ENCODE measurements around the gene USHBP1.
"Not testable (repeated sequence)": the region's sequence is repeated elsewhere in the genome, so short reads cannot be mapped to it uniquely, and the experiment has no call there.

Gene USHBP1

GRCh38 chr19:17295551-17295950 is 31.0 kb upstream of the USHBP1 start:
- FAIRE-seq; DNase-seq (ENCODE audit: low spot score): not testable (repeated sequence)

GRCh38 chr19:17294051-17294891 is 29.7 kb upstream of the USHBP1 start:
- FAIRE-seq: no peak
- no peak for DNase-seq (ENCODE audit: low spot score)

- FAIRE-seq (no peak), DNase-seq (ENCODE audit: low spot score) (no peak)
Observed at GRCh38 chr19:17293605-17294004, 29.1 kb upstream of the USHBP1 start.

GRCh38 chr19:17292301-17293074 is 27.9 kb upstream of the USHBP1 start:
- FAIRE-seq (no peak), DNase-seq (ENCODE audit: low spot score) (no peak)

- no peak for FAIRE-seq
- no peak for DNase-seq (ENCODE audit: low spot score)
Observed at GRCh38 chr19:17289489-17289888, 24.9 kb upstream of the USHBP1 start.

- DNase-seq (ENCODE audit: low spot score) (no peak), FAIRE-seq (no peak)
Observed at GRCh38 chr19:17286752-17287151, 22.2 kb upstream of the USHBP1 start.

- FAIRE-seq: no peak
Observed at GRCh38 chr19:17286263-17286662, 21.7 kb upstream of the USHBP1 start.

GRCh38 chr19:17285415-17286135 is 21.0 kb upstream of the USHBP1 start:
- no peak for DNase-seq (ENCODE audit: low spot score)
- FAIRE-seq: no peak

More at GRCh38 chr19:17286263-17286662, 21.7 kb upstream of the USHBP1 start:
- no peak for DNase-seq (ENCODE audit: low spot score)

- no peak for FAIRE-seq
Observed at GRCh38 chr19:17283504-17283996, 19.0 kb upstream of the USHBP1 start.

GRCh38 chr19:17282488-17283125 is 18.1 kb upstream of the USHBP1 start:
- DNase-seq (ENCODE audit: low spot score) (peak; percentile 75), FAIRE-seq (no peak)

More at GRCh38 chr19:17283504-17283996, 19.0 kb upstream of the USHBP1 start:
- no peak for DNase-seq (ENCODE audit: low spot score)

GRCh38 chr19:17281391-17282304 is 17.1 kb upstream of the USHBP1 start, which contains the start of gene ANKLE1:
Gene ANKLE1, plus strand, starts transcription at chr19:17281901. Its CDS starts 20 bp downstream, at chr19:17281921.
- FAIRE-seq (no peak), DNase-seq (ENCODE audit: low spot score) (no peak)

GRCh38 chr19:17279436-17279835 is 14.9 kb upstream of the USHBP1 start:
- DNase-seq (ENCODE audit: low spot score) (no peak), FAIRE-seq (no peak)

GRCh38 chr19:17275441-17276175 is 11.1 kb upstream of the USHBP1 start:
- FAIRE-seq: no peak
- no peak for DNase-seq (ENCODE audit: low spot score)

GRCh38 chr19:17274892-17275291 is 10.3 kb upstream of the USHBP1 start:
- not testable (repeated sequence) for DNase-seq (ENCODE audit: low spot score); FAIRE-seq

GRCh38 chr19:17268754-17269153 is 4.2 kb upstream of the USHBP1 start:
- FAIRE-seq (no peak), DNase-seq (ENCODE audit: low spot score) (no peak)

- peak; percentile 98 for FAIRE-seq
- DNase-seq (ENCODE audit: low spot score): peak; percentile 98
Observed at GRCh38 chr19:17266975-17267788, 2.6 kb upstream of the USHBP1 start, which contains the start of gene BABAM1. Gene BABAM1, plus strand, starts transcription at chr19:17267443. Its CDS starts 1,364 bp downstream, at chr19:17268807.

GRCh38 chr19:17266589-17266974 is 2.0 kb upstream of the USHBP1 start:
- FAIRE-seq (no peak), DNase-seq (ENCODE audit: low spot score) (no peak)

- DNase-seq (ENCODE audit: low spot score) (no peak), FAIRE-seq (no peak)
Observed at GRCh38 chr19:17266026-17266425, 1.5 kb upstream of the USHBP1 start.
